ENCODE results near the gene GOLGA7B.

The GOLGA7B gene

DNA sequence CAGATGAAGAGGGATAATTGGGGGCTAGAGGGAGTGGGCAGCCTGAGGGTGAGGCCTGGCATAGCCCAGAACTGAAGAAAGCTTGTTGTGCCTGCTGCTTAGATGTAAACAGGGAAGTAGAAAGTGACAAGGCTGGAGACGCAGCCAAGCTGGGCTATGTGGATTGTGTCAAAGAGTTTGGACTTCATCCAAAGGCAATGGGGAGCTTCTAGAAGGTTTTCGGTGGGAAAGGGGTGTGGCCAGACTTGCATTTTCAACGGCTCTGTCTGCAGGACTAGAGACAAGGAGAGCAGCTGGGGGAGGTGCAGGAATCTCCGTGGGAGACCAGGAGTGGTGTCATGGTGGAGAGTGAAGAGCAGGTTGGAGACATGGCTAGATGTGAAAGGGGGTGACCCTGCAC is 48.8 kb downstream of the GOLGA7B start:
- no peak for DNase-seq

DNA sequence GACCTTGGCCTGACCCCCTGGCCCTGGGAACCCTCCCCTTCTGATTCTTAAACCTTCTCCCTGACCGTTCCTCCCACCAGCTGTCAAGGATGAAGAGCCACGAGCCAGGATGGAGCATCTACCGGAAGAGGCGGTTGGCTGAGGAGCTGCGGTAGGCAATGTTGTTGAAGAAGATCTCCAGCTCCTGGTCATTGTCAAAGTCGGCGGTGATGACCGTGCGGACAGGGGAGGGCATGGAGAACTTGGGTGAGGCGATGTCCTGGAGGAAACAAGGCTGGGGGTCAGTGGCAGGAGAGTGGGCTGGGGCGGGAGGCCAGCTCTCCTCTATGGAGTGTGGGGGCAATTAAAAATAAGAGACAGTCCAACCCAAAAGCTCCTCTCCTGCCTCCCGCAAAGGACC is 51.7 kb downstream of the GOLGA7B start:
- DNase-seq = no peak

DNA sequence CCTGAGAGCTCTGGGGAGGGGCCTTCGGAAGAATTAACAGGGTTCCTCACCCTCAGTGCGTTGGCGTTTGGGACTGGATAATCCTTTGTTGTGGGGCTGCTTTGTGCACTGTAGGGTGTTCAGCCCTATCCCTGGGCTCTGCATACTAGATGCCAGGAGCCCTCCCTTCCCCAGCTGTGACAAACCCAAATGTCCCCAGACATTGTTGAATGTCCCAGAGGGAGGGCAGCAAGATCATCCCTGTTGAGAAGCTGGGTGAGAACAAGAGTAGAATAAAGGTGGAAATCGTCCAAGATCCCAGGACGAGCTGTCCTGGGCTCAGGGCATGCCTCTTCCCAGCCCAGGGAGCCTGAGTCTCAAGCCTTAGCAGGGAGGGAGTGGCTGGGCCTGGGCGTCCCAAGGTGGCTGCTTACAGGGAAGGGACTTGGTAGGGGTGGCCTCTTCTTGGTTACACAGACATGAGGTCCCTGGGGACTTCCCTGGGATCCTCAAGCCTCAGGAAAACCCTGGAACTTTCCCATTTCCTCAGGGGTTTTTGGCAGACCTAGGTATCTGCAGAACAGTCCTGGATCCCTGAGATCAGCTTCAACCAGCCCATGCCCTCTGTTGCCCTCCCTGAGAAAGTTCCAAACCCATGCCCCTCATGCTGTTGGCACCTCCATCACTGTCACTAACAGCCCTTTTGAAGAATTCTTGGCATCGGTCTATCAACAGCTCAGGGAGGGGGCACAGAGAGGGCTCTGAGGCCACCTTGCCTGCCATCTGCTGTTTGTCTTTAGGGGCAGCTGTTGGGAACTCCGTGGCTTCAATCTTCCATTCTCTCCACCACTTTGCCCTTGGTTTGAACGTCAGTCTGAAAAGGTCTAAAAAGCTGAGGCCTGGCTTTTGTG is 53.7 kb downstream of the GOLGA7B start:
- DNase-seq = no peak

DNA sequence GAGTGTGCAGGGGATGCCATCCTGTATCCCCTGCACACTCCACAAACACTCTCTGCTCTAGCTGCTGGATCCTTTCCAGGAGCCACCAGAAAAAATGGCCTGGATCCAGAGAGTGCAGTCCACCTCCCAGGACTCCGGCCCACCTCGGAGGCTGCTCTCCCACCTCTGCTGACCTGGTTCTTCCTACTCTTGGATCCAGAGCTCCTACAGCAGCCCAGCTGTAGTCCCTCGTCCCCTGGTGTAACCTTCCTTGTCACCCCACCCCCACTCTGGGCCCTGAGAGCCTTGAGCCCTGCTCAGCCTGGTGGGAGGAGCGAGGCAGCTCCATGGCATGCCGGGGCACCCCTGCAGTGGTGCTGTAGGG is 54.4 kb downstream of the GOLGA7B start:
- DNase-seq = no peak

DNA sequence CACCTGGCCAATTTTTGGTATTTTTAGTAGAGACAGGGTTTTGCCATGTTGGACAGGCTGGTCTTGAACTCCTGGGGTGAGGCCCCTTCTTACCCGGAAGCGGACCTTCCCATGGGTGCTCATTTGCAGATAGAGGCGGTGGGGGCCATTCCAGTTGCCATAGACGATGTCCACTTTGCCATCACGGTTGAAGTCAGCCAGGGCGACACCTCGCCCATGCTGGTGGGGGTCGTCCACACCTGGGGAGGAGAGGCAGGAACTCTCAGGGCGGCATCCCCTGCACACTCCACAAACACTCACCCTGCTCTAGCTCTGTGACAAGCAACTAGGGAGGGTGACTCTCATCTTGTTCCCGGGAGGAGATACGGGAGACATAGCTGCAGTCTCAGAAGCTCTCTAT is 54.9 kb downstream of the GOLGA7B start:
- no peak for DNase-seq

DNA sequence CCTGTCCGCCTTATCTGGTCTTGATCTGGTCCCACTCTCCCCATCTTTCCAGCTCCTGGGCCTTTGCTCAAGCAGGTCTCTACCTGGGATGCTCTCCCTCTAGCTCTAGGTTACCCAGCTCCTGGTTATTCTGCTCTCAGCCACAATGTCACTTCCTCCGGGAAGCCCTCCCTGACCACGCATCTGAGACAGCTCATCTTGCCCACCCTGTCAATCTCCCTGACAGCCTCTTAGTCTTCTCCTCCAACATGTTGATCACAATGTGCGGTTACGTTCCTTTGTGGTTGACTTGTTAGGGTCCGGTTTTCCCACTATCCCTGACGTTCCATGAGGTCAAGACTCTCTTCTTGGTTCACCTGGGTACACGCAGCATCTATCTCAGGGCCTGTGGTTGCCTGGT is 55.6 kb downstream of the GOLGA7B start:
- no peak for DNase-seq

DNA sequence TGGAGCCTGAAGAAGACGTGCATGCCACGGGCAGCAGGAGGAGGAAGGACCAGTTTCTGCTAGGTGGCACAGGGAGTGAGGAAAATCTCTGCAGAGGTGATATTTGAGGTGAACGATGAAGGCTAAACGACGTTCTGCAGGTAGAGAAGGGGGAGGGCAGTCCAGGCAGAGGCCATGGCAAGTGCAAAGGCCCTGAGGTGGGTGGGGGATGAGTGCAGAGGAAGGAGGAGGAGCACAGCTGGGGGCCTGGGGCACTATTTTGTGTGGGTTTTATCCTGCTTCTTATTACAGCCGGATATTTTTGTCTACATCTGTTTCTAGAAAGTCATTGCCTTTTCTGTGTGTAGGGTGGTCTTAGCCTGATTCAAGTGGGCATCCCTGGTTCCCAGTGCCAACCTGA is 57.6 kb downstream of the GOLGA7B start:
- no peak for DNase-seq

DNA sequence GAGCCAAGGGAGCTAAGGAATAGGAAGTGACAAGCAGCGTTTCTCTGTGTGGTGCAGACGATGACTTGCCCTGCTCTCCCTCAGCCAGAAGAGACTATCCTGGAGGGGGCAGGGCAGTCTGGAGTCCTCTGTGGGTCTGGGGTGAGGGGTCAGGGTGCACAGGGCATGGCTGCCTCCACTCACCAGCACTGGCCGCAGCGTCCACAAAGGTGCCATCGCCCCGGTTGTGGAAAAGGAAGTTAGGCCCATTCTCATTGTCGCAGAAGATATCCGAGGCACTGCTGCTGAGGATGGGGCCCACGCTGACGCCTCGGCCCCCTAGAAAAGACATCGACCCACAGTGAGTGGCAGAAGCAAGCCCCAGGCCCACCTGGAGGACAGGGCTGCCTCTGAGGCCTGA is 58.2 kb downstream of the GOLGA7B start:
- no peak for DNase-seq

DNA sequence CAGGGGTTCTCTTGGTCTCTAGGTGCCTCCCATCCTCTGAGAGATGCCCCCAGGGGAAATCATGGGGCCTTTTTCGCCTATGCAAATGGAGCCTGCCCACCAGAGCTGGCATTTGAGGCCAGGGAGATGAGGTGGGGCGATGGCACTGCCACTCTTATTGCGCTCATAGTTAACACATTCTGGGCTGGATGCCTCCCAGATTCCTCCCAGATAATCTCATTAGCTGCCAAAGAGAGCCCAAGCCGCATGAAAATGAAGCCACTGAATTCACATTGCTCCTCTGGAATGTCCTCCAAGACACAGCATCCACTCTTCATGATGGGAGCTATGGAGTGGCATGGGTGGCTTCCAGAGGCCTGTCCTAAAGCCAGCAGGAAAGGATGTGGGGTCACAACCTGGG is 61.0 kb downstream of the GOLGA7B start:
- no peak for DNase-seq

DNA sequence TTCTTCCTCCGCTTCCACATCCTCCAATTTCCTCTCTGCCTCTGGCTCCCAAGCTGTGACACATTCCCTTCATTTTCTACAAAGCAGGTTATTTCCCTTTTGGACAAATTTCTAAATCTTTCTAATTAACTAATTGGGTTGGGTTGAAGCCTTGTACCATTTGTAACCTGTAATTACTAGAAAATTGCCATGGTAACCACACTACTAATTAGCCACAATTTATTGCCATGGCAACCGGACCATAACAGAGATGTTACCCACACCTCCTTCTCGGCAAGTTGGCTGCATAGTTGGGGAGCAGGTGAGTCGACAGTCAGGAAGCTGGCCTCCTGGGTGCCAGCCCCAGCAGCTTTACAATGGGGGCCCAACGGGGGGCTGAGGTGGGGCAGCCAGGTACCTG is 61.6 kb downstream of the GOLGA7B start:
- DNase-seq = no peak

DNA sequence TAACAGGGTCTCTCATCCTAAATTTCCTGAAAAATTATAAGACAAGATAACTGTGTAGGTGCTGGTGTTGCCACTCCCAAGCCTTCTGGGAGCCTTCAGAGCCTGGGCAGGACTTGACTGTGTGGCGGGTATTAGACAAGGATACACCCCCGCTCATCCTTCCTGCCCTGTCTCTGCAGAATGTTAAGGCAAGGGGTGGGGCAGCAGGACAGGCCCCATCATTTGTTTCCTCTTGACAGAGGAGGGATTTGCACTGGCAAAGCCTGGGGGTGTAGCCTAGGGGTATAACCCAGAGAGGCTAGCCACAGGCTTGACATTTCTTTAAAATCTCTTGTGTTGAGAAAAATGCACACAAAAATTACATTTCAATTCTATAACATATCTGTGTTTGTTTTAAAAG is 63.5 kb downstream of the GOLGA7B start:
- DNase-seq = no peak

DNA sequence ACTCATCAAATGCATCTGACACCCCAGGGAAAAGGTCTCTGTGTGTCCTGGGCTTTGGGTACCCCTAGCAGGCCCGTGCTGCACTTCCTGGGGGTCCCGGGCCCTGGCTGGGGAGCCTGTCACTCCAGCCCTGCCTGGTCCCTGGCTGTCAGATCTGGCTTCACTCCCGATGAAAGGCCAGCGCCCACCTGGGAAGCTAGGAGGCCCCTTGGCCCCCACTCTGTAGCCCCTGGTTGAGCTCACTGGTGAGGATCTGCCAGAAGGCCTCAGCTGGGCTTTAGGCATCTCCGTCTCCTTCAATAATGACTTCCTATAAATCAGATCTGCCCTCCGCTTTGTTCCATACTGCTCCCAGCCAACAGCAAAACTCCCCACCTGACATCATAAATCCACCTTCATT is 64.0 kb downstream of the GOLGA7B start:
- DNase-seq = no peak

DNA sequence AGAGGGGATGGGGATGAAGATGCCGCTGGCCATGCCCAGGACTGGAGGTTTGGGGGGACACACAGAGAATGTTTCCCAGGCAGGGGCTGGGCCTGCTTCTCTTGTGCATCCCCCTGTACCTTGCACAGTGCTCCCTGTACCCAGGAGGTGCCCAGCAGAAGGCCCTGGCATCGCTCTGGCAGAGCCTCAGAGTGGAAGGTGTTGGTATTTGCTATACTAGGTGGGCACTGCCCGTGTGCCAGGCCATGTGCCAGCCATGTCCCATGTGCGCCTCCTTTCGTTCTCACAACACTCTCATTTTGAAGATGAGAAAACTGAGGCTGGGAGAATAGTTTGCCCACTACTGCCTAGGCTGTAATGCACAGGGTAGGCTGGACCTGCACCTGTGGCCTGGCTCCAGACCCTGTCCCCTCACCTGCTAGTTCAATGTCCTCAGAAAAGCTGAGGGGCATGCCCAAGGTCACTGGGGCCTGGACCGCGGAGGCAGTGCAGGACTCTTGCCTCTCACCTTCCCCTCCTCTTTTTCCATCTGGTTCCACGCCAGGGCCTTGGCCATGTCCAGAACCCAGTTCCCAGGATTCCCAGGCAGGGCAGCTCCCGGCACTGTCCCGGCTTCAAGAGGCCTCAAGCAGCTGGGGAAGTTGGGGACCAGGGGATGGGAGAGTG is 64.7 kb downstream of the GOLGA7B start:
- no peak for DNase-seq

DNA sequence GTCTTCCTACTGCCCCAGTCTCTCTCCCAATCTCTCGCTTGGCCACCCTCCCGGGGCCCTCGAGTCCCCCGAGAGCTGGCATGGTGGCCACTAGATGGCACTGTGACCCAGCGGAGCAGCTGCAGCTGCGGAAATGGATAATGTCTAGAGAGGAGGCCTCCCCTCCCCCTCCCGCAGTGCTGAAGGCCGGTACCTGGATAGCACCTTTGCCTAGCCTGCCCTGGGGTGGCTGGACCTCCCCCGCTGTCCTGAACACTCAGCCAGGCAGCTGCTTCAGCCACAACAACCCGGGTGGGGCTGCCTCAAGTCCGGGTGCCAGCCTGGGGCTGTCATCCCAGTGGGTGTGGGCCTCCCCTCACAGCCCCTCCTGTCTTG is 65.2 kb downstream of the GOLGA7B start:
- peak; percentile 59 for DNase-seq

DNA sequence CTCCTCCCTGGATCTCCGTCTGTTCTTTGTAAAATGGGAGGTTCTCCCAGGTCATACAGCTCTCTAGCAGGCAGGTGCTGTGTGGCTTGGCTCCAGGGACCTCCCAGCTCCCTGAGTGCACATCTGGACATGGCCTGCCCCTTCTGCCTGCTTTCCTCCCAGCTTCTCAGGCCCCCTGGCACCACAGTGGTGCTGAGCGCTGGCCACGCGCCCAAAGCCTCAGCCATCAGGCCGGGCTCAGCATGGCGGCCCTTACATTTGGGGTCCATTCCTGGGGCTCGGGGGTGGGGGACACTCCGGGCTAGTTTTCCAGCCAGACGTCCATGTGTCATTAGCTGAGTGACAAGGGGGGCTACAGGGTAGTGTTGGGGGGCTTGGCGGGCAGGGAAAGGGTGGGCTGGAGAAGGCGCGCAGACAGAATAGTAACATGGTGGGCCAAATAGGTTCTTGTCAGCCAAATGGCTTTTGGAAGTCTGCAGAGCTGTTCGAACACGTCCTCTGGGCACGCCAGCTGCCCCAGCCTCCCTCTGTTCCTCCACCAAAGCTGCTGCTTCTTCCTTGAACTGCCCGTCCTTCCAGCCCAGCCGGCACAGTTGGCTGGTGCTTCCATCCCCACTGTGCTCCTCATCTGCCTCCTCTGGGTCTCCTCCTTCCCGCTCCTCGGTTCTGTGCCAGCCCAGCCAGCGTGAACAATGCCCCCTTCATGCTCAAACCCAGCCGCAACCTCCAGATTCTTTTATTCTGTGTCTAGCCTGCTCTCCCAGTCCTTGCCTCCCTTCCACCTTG is 65.9 kb downstream of the GOLGA7B start:
- DNase-seq = no peak

DNA sequence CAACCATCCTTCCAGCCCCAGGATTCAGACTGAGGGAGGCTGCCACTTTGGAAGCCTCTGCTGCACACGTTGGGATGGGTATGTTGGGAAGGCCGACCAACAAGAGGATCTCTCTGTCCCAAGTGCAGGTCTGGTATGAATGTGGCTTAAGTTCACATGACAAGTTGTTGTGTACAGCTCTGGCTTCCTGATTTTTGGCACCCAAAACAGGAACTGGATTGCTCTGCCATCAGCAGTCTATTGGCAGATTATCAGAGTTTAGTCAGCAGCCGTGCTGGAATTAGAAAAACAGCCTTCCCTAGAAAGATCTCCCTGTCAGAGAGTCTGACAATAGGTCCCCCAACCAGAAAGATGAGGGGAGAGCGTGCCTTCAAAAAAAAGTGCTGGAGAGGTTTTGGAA is 66.9 kb downstream of the GOLGA7B start:
- DNase-seq = no peak

DNA sequence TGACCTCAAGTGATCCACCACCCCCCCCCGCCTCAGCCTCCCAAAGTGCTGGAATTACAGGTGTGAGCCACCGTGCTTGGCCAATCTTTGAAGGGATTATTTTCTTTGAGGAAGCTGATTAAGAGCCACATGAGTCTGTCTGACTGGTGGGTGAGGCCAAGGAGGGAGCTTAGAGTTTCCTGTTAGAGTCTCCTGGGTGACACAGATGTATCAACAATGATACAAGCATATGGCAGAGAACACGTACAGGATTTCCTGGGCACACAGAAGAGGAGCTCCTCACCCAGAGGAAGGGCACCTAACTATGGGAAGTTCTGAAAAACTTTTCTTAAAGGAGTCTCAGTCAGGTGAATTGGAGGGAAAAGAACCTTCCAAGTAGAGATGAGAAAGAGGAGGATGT is 69.4 kb downstream of the GOLGA7B start:
- no peak for DNase-seq

DNA sequence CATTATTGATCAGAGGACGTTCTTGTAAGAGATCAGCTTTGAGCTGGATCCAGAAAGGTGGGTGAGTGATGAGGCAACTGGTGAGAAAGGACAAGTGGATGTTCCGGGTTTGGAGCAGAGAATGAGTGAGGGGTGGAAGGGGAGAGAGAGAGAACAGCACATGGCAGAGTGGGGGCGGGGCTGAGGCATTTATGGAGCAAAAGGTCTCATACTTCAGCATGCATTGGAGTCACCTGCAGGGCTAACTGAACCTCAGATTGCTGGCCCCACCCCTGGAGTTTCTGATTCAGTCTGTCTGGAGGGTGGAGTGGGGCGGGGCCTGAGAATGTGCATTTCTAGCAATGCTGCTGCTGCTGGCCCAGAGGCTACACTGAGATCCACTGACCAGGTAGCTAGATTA is 71.2 kb downstream of the GOLGA7B start:
- no peak for DNase-seq
